RKO (cell line): Measurements from ENCODE around the gene LSM5.
A peak's percentile ranks its signal among the peaks of the same experiment; 100 is the strongest.
"Not testable (repeated sequence)": the region's sequence is repeated elsewhere in the genome, so short reads cannot be mapped to it uniquely, and the experiment has no call there.

ENCODE experiments used
- DNase-seq: peaks from one replicate; pipeline ENCODE4 v3.0.0-alpha.2; 2016; ENCODE audit warnings: low spot score

Gene LSM5

GRCh38 chr7:32502728-32503127 is 12.5 kb upstream of the LSM5 start:
- no peak for DNase-seq

GRCh38 chr7:32501522-32501921 is 11.3 kb upstream of the LSM5 start:
- peak; percentile 79 for DNase-seq

GRCh38 chr7:32500922-32501341 is 10.8 kb upstream of the LSM5 start:
- peak; percentile 63 for DNase-seq

- not testable (repeated sequence) for DNase-seq
These were observed 10.0 kb upstream of the LSM5 start for GRCh38 chr7:32500216-32500615.

- not testable (repeated sequence) for DNase-seq
These were observed 9.6 kb upstream of the LSM5 start for GRCh38 chr7:32499755-32500154.

GRCh38 chr7:32496052-32496813 is 6.1 kb upstream of the LSM5 start:
- DNase-seq: no peak

- peak; percentile 92 for DNase-seq
These were observed 5.3 kb upstream of the LSM5 start, which contains the start of gene AVL9 for GRCh38 chr7:32495298-32496051. AVL9 (plus strand) TSS chr7:32495489; CDS start chr7:32495710, 221 bp downstream.

- DNase-seq: no peak
These were observed 4.7 kb upstream of the LSM5 start for GRCh38 chr7:32494946-32495297.

- no peak for DNase-seq
These were observed 423 bp downstream of the LSM5 start for GRCh38 chr7:32489788-32490126.

- DNase-seq: no peak
These were observed 8.3 kb downstream of the LSM5 start for GRCh38 chr7:32481921-32482320.

GRCh38 chr7:32481176-32481575 is 9.0 kb downstream of the LSM5 start:
- DNase-seq: no peak

GRCh38 chr7:32479574-32480200 is 10.5 kb downstream of the LSM5 start:
- DNase-seq: peak; percentile 66

- DNase-seq: no peak
These were observed 12.6 kb downstream of the LSM5 start for GRCh38 chr7:32477649-32477980.

GRCh38 chr7:32476816-32477648 is 13.1 kb downstream of the LSM5 start:
- DNase-seq: no peak

GRCh38 chr7:32474008-32474407 is 16.2 kb downstream of the LSM5 start:
- DNase-seq: no peak

- no peak for DNase-seq
These were observed 18.2 kb downstream of the LSM5 start for GRCh38 chr7:32472015-32472414.

- DNase-seq: no peak
These were observed 19.3 kb downstream of the LSM5 start for GRCh38 chr7:32470871-32471270.

GRCh38 chr7:32470004-32470403 is 20.2 kb downstream of the LSM5 start:
- DNase-seq: not testable (repeated sequence)

- not testable (repeated sequence) for DNase-seq
These were observed 25.4 kb downstream of the LSM5 start for GRCh38 chr7:32464641-32465416.

- DNase-seq: no peak
These were observed 27.2 kb downstream of the LSM5 start for GRCh38 chr7:32462977-32463376.

- no peak for DNase-seq
These were observed 27.7 kb downstream of the LSM5 start for GRCh38 chr7:32462451-32462850.
